ENCODE measurements around the gene DNAJC8.

DNAJC8 gene

DNA sequence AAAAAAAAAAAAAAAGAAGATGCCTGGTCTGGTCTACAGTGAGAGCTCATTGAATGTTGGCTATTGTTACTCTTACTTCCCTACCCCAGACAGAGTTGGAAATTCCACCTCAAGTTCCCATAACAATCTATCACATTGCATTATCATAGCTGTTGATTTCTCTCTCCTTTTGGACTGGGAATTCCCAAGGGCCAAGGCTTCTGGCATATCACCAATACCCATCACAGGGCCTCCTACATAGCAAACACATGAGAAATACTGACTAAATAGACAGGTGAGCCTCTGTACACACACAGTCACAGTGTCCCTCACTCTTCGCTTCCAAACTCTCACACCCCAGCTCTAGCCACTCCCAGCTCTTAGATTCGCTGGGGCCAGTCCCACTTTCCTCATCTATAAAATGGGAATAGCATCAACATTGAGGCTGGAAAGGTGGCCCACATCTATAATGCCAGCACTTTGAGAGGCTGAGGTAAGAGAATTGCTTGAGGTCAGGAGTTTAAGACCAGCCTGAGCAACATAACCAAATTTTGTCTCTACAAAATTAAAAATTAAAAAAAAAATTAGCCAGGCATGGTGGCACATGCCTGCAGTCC lies 62.7 kb downstream of the DNAJC8 start:
- DNase-seq = no peak

DNA sequence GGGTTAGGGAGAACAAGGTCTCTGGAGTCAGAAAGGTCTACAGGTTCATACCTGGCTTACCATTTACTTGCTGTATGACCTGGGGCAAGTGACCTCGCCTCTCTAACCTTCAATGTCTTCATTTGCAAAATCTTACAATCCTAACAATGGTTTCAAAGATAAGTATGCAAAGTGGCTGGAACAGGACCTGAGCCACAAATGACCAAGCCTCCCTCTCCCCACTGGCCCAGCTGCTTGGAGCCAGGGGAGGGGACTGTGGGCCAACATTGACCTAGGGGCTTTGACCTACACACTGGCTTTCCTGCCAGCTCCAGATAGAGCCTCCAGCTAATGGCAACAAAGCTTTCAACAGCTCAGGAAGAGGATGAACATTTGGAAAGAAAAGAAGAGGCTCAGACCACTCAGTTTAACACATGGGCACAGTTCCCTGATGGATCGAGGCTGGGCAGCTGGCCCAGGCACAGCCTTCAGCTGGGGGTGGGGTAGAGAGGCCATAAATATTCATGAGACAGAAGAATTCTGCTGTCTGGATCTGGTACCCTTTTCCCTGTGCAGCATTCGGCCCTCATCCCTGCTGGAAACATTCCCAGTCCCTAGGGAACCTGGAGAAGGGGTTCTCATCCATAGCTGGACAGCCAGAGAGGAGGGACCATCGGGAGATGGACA lies 69.2 kb downstream of the DNAJC8 start:
- no peak for DNase-seq

DNA sequence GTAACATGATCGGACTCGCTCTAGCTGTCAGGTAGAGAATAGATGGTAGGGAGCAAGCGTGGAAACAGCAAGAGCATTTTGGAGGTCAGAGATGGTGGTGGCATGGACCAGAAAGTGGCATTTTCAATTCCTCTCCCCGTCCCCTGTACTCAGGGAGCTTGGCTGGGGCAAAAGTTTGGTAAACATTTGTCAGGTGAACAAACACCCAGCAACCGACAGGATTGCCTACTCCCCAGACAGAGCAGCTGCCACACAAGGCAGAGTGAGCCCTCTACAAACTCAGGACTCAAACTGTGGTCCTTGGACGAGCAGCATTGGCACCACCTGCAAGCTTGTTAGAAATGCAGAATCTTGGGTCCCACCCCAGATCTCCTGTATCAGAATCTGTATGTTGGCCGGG lies 70.7 kb downstream of the DNAJC8 start:
- DNase-seq = no peak

DNA sequence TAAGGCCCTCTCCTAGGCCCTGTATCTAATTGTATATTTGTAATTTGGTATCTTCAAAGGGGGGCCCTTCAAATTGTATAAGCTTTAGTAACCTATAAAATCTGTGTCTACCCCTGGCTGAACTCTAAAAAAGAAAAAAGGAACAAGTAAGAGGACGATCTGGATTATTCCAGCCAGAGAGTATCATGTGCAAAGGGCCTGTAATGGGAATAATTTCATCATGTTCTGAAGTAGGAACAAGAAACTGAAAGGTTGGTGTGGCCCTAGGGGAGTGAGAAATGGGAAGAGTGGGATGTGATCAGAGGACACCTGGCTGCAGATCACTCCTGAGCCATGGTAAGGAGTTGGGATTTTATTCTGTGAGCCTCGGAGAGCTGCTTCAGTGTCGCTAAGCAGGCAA lies 71.1 kb downstream of the DNAJC8 start:
- DNase-seq = no peak

DNA sequence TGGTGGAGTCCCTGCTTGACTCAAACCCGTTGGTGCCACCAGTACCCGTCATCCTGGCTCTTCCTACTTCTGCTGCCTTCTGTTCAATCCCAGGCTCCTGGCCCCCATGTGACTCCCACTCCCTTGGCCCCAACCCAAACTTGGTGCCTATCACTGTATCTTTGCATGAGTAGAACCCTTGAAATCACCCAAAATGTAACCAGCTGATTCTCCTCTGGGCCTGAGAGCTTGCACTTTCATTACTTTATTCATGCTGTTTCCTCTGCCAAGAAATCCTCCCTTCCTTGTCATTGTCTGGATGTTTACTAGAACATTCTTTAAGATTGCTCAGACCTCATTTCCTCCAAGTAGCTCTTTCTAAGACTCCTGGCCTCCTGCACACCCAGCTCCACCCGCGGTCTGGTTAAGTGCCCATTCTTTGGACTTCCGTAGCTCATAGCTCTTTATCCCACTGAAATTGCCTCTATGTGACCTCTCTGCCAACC lies 72.0 kb downstream of the DNAJC8 start:
- DNase-seq = no peak

DNA sequence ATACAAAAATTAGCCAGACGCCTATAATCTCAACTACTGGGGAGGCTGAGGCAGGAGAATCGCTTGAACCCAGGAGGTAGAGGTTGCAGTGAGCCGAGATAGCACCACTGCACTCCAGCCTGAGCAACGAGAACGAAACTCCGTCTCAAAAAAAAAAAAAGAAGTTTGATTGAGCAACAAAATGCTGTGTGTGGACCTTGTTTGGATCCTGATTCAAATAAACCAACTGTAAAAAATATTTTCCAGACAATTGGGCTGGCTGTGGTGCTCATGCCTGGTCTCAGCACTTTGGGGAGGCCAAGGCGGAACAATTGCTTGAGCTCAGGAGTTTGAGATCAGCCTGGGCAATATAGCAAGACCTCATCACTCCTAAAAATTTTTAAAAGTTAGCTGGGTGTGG lies 73.1 kb downstream of the DNAJC8 start:
- DNase-seq = no peak

DNA sequence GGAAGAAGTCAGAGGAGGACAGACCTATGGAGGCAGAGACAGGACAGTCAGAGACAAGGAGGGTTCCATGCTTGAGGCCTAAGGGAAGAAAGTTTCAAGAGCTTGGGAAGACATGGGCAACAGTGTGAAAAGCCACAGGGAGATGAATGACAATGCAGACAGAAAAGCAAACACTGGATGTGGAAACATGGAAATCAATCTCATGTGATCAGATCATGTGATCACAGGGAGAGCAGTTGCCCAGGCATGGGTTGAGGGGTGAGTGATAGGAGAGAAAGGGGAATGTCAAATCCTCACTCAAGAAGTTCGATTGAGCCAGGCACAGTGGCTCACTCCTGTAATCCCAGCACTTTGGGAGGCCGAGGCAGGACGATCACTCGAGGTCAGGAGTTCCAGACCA lies 73.6 kb downstream of the DNAJC8 start:
- DNase-seq = no peak

DNA sequence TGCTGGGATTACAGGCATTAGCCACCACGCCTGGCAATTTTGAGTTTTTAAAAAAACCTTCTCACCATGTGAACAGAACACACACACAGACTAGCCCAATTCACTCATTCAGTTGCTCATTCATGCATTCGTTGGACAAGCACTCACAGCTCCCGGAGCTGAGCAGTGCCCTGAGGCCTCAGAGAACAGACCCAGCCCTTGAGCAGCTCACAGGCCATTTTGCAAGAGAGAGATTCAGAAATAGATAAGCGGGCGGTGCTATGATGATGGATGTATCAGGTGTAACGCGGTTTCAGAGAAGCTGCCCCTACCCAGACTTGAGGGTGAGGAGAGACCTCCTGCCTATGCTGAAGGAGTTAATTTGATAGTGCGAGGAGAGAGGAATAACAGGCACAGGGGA lies 74.9 kb downstream of the DNAJC8 start:
- DNase-seq = no peak

DNA sequence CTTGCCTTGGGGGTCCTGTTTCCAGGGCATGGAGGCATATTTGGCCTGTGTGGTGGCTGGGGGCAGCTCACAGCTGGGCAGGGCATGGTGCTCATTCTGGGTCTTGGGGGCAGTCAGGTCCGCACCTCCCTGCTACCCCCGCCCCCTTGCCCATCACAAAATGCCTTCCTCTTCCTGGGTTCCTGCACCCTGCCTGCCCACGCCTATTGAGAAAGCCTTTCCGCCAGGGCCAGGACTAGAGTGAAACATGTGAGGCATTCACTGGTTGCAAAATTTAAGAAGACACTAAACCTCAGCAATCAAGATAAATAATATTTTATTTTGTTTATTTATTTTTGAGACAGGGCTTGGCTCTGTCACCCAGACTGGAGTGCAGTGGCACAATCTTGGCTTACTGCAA lies 76.0 kb downstream of the DNAJC8 start:
- no peak for DNase-seq

DNA sequence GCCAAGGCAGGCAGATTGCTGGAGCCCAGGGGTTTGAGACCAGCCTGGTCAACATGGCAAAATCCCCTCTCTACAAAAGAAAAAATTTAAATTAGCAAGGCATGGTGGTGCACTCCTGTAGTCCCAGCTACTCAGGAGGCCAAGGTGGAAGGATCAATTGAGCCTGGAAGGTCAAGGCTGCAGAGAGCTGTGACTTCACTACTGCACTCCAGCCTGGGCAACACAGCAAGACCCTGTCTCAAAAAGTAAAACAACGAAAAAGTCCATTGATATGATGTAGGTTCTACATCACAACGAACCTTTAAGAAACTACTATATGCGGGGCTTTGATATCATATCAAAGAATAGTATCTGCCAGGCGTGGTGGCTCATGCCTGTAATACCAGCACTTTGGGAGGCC lies 77.2 kb downstream of the DNAJC8 start:
- DNase-seq = no peak

DNA sequence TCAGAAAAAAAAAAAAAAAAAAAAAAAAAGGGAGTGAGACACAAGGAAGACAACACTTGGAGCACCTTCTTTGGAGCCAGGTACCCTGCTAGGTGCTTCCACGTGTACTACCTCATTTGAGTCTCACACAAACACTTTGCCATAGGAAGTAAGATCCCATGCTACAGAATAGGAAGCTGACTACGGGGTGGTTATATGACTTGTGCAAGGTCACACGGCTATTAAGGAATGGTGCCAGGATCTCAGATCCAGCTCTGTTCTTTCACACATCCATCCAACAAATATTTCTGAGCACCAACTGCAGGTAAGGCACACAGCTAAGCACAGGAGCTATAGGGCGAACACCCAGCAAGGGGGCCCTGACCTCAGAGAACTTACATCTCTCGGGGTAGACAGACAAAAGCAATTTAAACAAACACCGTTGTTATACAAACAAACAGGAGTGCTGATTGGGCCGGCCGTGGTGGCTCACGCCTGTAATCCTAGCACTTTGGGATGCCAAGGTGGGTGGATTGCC lies 78.7 kb downstream of the DNAJC8 start:
- DNase-seq = no peak
